NOMO-1 treated with dmso at 0.1 percent for 144 hours (cell line): ENCODE measurements around the gene NMNAT2.
A peak's percentile ranks its signal among the peaks of the same experiment; 100 is the strongest.
"Not testable (repeated sequence)": the region's sequence is repeated elsewhere in the genome, so short reads cannot be mapped to it uniquely, and the experiment has no call there.

ENCODE experiments used
- DNase-seq: peaks from one replicate; lab custom pipeline; 2025; ENCODE audit not compliant: unreplicated experiment; lab: John Stamatoyannopoulos, UW

Gene NMNAT2

DNA sequence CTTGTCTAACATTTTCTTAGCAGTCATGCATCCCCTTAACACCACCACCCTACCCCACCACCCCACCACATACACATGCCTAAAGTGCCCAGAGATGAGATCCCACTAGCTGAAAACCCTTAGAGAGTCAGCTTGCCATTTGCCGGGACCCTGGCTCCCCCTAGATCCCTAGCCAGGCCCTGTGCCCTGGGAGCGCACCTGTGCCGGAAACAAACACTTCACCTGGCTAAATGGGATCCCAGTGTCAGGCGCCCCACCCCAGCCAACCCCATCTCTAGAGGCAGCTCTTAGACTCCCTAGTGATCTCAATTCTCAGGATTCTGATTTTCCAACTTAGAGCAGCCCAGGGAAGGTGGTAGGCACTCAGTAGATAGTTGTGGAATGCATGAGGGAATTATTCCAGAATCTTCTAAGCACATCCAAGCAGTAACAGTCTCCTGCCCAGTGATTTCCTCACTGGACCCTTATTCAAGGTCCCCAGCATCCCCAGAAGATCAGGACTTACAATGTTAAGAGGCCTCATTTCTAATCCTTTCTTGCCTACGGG is 126.9 kb downstream of the NMNAT2 start:
- no peak for DNase-seq

DNA sequence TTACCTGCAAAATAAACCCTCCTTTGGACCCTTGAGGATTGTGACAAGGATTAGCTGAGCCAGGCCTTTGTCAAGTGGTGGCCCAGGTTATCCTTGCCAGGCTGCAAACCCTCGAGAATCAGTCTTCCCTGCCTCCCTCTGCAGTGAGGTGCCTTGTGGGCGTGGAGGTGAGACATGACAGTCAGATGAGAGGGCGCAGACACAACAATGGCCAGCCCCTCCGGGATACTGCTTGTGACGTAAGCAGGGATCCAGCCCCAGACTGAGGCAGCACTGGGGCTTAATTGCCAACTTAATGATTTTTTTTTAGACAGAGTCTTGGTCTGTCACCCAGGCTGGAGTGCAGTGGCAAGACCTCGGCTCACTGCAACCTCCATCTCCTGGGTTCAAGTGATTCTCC is 127.6 kb downstream of the NMNAT2 start:
- no peak for DNase-seq

DNA sequence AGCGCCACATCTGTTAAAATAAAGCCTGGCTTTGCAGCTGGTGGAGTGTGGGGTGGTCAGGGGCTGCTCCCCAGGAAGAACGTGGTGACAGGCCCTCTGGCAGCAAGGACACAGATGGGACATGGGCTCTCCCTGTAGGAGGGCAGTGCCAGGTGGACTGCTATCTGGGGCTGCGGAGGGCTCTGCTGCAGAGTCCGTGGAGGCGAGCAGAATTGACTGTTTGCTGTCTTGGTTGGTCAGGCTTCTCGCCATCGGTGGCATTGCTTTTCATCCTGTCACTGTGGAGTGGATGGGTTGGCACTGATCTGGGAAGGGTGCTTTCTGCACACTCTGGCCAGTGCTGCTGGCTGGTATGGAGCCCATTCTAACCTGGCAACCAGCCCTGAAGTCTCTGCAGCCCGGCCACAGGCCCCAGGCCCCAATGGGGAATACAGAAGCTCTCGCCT is 129.1 kb downstream of the NMNAT2 start:
- DNase-seq = no peak

DNA sequence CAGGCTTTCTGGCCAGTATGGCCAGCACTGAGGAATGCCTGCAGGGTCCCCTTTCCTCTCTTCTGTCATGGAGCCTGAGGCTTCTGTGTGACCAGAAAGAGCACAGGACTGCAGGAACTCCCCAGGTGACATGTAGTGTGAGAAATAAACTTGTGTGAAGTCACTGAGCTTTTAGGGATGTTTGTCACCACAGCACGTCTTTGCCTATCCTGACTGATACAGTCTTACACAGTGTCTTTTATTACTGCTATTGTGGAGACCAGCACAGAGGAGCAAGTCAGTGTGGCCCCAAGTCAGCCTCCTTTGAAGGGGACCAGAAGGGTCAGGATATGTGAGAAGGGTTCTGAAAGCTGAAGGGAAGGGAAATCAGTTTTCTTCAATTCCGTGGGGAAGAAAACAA is 129.6 kb downstream of the NMNAT2 start:
- no peak for DNase-seq

DNA sequence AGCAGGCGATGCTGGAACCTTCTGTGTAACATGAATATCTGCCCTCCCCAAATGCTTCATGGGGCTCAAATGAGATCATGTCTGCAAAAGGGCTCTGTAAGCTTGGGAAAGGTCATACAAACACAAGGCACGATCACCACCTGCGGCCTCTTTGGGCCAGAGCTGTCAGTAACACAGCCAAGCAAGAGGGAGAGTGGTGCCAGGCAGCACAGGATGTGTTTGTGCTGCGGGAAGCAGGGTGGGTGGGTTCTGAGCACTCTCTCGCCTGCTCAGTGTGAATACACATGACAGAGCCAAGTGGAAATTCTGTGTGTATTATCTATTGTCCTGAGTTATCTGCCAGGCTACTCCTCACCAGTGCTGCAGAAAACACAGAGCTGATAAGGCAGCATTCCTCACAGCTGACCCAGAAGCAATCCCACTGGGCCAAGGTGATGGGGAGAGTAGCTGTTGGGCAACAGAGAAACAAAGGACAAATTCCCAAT is 130.9 kb downstream of the NMNAT2 start:
- DNase-seq = no peak

DNA sequence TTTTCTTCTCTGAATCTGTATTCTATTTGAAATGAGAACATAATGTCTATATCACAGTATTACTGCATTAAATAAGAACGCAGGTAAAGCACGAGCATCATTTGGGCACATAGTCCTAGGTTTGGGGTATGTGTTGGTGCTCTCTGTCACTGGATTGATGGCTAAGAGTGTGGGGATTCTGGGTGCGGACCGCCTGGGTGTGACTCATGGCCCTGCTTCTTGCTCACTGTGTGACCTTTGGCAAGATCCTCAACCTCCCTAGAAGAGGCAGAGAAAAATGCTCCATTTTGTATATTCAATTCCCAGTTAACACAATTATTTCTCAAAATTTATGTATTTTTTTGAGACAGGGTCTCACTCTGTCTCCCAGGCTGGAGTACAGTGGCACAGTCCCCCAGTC is 132.4 kb downstream of the NMNAT2 start:
- DNase-seq = no peak

DNA sequence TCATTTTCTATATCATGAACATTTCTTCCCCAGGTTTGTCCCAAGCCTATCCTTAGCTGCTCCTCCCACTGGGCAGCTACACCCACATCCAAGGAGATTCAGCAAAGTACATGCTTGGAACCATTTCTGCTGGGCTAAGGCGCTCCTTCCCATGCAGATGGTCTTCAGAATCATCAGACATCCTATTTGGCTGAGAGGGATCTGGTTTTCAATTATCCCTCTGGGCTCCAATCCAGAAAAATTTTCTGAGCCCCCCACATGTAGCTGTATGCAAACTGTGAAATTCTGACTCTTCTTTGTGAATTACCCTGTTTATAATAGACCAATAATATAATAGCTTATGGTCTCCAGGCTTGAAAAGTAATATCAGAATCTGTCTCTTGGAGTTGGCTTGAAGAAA is 132.9 kb downstream of the NMNAT2 start:
- DNase-seq = no peak

DNA sequence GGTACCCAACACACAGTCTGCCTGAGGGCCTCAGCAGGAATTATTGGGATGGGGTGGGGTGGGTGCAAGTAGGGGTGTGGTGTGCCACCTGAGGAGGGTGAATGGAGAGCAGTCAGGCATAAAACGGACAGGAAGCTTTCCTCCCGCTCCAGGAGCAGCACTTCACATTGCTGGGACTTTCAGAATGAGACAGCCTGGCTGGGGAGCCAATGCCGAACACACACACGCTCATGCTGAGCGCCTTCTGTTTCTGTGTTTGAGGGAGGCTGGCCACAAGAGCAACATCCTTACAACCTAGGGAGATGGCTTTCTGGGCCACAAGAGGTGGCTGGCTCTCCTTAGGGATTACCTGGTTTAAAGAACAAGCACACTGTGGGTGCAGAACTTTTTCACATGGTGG is 134.1 kb downstream of the NMNAT2 start:
- no peak for DNase-seq

DNA sequence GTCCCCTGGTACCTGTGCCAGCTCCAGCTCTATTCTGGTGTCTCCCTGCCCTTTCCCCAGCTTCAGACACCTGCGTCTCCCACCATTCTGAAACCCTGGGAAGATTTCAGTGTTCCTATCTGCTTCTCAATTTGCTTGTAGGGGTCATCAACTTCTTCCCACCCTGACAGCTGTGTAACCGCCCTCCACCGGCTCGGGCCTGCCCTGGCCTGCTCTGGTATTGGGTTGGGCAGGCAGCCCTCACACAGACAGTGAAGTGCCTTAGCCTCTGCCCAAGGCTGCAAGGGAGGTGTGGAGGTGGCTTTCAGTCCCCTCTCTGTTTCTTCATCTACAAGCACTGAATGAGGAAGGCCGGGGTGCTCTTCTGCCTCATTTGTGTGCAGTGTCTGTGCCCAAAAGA is 134.9 kb downstream of the NMNAT2 start:
- DNase-seq = no peak

DNA sequence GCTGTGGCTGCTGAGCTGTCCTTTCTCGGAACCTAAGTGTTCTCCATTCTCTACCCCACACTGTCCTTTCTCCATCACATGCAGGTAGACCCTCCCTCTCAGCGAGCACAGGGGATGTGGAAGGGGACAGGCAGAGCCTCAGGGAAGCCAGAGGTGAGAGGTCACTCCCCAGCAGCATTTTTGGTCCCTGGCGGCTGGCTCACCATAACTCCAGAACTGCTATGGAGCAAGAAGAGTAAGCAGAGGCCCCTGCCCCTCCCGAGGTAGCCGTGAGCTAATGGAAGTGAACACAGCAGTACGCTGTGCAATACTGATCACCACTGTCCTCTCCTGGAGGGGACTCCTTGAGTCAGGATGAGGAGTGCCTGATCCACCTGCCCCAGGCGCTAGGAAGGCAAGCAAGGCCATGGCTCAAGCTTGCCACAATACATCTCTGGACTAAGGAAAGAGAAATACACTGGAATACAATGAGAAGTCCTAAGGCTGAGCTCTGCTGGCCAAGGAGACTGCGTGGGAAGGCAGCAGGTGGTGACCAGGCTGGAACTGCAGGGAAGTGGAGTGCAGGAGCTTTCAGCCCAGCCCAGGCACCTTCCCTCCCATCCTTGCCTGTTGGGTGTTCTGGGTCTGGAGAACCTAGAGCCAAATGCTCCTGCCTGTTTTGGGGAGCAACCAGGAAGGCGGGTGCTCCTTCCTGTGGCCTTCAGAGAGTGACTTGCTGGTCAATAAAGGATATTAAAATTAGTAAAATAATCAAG is 135.9 kb downstream of the NMNAT2 start:
- DNase-seq = no peak

DNA sequence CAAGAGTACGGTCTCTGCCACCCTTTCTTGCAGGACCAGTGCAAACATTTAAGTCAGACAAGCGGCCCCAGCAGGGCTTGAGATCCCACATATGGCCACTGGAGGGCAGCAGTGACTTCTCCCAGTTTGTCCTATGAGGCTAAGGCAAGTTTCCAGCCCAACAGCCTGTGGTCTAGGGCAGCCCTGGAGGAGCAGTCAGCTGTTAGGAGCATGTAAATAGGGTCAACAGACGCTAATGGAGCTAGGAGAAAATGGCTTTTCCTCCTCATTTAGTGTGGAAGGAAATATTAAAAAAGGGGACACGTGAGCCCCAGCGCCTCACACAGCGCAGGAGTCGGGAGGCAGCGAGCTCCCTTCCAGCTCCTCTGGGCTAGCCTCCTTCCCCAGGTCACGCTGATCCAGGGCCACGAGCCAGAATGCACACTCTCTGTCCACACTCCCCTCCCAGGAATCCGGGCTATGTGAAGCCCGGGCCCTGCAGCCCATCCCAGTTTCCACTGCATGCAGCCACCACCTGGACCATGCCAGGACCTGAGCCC is 136.6 kb downstream of the NMNAT2 start:
- peak; percentile 45 for DNase-seq

DNA sequence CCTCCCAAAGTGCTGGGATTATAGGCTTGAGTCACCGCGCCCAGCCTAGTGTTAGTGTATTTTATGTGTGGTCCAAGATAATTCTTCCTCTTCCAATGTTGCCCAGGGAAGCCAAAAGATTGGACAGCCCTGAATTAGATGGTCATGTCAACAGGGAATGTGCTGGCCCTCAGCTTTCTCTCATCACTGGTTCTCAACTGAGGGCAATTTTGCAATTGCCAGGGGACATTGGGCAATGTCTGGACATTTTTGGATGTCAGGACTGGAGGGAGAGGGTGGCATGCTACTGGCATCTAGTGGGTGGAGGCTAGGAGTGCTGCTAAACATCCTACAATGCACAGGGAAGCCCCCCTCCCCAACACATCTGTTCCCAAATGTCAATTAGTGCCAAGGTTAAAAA is 137.1 kb downstream of the NMNAT2 start:
- peak; percentile 38 for DNase-seq

DNA sequence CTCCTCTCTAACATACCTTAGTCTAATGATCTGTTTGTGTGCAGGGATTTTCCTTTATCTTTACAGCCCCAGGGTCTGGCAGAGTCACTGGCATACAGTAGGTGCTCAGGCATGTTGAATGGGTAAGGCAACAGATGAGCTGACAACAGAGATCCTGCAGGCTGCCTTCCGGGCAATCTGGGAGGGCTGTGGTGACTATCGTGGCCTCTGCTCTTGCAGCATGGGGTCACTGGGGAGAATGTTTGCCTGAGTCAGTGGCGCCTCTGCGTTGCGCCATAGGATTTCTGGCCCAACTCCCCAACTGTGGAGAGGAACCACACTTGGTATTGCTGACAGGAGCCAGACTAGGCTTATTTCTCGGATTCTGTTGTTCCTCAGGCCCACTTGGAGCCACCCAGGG is 138.3 kb downstream of the NMNAT2 start:
- DNase-seq = peak; percentile 81

DNA sequence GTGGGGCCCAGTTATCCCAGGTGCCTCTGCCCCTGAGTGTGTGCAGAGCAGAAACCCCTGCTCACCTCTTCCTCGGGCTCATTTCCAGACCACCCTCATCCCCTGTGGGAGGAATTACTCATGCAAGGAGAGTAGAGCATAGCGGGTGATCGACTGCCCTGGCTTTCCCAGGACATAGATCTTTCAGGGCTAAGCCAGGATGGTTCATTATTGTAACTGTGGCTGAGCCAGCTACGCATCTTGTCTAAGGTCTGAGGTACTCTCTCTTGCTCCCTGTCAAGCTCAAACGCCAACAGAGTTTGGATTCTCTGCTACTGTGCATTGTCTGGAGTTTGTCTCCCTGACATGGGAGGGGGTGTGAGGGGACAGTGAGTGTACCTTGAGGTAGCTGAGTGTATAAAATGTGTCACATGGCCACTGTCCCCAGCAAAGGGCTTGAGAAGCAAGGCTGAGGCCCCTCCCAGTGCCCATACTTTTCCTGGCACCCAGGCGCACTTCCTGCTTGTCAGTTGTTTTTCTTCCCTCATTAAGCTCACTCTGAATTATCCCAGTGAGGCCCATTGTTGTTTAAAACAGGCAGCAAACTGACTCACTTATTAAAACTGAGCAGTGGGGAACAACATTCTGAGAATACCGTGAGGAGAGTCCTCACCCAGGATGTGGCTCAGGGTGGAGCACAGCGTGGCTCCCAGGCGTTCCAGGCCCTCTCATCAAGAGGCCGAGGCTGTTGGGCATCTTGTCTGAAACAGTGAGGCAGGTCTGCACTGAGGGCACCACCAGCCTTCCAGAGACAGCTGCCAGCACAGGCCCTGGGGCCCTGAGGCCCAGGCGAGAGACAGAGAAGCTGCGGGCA is 139.2 kb downstream of the NMNAT2 start:
- no peak for DNase-seq

DNA sequence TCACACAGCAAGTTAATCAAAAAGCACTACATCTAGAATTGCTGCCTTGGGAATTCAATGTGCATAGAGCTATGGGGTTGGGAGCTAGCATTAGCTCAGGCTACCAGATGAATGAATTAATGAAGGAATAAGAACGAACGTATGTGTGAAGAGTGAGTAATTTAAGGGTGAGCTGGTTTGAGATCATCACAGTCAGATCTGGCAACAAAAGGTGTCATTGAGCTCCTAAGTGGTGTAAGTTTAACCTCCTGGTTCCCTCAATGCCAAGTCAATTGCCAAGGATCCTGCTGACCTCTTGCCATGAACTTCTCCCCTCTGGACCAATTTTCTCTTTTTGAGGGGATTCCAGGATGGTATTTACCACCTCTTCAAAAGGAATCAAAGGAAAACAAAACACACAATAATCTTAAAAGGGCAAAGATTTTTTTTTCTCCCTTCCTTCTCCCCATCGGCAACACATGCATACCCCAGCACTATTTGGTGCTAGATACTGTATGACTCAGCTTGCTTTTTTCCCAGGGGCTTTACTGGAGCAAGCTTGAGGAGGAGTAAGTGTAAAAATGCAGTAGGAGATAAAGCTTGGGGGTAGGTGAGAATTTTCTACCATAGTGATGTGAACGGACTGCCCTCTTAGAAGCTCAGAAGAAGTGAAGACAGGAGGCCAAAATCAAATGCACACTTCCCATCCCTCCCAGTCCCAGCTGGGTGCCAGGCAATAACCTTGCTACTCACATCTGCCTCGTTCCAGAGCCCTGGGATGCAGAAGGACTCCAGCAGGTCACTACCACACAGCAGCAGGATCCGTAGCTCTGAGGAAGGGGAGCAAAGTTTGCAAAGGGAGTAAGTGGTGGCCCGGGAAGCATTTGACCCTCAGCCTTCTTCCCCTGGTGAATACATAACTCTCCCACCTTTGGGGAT is 140.1 kb downstream of the NMNAT2 start:
- DNase-seq = no peak

DNA sequence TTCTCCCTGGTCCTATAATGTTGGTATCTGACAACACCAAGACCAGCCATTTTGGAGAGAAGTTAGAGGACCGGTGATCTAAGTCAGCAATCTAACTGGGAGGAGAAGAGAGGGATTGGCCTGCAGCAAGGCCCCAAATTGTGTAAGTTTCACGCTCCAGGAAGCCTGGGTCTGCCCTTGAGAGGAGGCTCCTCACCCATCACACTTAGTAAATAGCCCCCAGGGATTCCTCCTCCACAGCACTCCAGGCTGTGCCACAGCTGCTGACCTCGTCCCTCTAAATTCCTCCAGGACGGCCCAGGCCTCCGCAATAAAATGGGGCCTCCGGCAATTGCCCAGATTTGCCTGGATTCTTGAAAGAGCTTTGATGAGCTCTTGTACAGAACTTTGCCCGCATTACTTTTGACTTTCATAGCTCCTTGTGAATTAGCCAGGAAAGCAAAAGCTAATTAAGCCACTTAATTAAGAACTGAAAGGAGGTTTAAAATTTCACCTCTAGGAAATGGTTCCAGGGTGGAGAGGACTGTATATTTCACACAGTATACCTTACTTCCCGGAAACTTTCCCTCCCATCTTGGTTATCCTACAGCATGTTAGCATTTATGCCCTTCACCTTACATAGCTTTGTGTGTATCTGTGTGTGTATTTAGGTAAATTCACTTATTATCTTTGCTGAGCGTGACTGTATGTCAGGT is 141.6 kb downstream of the NMNAT2 start:
- no peak for DNase-seq

DNA sequence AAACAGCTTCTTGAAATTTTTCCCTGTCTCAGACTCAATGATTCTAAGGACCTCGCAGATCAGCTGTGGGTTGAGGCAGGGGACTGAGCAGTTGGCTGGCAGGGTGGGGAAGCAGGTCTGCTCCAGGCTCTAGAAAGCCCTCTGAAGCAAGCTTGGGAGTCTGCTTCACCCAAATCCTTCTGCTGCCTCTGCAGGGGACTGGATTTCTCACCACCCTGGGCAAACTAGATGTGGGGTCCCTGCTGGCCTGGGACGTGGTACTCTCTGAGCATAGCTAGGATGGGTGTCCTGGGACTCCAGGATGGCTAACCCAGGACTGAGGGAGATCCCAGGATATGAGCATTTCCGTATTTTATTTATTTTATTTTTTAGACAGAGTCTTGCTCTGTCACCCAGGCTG is 142.9 kb downstream of the NMNAT2 start:
- DNase-seq = no peak

DNA sequence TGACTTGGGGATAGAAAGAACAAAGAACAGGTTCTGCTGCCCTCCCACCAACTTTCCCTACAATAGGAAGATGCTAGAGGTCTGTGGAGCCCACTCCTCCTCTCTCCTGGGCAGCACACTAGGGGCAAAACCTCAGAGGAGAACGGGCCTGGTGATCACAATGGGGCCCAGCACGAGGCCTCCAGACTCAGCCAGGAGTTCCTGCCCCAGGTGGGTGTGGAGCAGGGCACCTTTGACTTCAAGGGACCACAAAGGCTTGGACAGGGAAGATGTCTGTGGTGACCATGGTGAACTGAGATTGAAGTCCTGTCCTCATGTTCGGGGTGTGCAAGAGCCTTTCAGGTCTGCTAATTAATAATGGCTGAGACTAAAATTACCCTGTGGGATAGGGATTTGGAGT is 143.3 kb downstream of the NMNAT2 start:
- no peak for DNase-seq

DNA sequence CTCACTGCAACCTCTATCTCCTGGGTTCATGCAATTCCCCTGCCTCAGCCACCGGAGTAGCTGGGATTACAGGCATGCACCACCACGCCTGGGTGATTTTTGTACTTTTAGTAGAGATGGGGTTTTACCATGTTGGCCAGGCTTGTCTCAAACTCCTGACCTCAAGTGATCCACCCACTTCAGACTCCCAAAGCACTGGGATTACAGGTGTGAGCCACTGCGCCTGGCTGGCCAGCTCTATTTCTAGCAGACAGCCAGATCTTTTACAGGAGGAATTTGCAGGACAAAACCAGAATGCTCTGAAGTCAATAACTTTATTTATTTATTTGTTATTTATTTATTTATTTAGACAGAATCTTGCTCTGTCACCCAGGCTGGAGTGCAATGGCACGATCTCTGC is 144.2 kb downstream of the NMNAT2 start:
- DNase-seq = not testable (repeated sequence)

DNA sequence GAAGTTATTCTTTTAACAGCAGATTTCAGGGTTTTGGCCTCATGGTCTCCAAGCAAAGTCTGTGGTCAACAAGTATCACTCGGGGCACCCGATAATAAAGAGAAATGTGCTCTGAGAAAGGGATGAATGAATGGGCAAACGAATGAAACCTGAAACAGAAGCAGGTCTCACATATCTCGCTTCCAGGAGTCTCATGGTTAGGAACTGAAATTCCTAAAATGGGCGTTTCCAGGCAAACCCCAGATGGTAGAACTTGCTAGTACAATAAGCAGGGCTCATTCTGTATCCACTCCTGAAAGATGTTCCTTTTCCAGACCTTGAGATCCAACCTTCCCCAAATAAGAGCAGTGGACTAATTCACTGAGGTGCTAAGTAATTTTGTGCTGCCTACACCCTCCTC is 144.9 kb downstream of the NMNAT2 start:
- DNase-seq = no peak
